Measurements from ENCODE around the gene TSPO2.

The TSPO2 gene

DNA sequence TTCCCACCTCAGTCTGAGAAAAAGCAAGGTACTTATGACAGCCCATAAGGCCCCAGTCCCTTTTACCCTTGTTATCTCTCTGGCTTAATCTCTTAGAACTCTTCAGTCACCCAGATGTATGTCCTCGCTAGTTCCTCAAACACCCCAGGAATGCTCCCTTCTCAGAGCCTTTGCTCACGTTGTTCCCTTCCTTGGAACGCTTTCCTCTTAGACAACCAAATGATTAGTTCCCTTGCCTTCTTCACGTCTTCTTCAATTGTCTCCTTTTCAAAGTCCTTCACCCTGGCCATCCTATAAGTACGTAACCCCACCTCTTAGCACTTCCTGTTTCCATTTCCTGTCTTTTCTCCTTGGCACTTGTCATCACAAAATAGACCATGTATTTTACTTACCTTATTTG, 9.6 kb downstream of the TSPO2 start:
- no peak for DNase-seq

DNA sequence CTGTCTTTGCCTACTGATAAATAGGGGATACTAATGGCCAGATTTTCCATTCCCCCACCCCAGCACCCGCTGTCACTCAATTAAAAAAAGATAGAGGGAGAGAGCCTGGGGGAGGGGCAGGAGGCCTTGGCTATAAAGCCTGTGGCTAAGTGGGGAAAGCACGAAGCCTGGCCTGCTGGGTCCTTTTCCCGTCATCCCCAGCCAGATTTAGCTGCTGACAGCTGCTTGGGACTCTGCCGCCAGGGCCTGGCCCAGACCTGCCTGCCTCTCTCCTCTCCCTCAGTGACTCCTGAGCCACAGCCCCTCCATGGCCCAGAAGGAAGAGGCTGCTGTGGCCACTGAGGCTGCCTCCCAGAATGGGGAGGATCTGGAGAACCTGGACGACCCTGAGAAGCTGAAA, 10.8 kb downstream of the TSPO2 start, which contains the start of gene APOBEC2:
Gene APOBEC2, plus strand, starts transcription at position 162 of the 400 bp plus-strand sequence. Its CDS starts 146 bp downstream, at position 308.
- DNase-seq: no peak

DNA sequence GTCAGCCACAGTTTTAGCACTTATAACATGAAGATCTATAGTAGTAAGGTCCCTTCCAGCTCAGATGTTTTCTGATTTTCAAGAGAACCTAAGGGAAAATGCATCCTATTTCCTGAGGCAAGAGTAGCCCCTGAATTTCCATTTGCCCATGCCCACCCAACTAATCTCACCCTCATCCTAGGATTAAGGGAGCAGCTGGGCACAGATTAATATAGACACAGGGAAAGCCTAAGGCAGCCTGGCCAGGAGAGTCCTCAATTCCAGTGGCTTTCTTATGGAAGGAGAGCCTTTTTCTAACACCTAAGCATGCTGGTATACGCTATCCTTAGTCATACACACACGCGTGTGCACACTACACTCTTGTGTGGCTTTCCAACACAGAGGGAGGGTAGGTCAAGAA, 12.2 kb downstream of the TSPO2 start:
- no peak for DNase-seq

DNA sequence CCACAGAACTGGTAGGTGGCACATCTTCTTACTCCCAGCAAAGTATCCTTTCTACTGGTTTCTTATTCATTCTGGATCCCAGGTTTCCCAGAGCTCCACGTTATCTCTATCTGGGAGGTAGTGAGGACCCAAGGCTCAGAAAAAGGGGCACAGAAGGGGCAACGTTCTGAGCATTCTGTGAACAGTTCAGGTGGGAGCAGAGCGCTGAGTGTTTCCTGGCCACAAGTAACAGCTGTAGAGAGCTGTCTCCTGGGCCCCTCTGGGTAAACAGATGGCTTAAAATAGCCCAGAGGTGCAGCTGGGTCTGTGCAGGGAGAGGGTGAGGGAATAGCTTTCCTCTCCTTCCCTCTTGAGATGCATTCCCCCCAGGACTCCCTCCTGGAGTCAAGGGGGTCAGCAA, 12.9 kb downstream of the TSPO2 start:
- DNase-seq: no peak

DNA sequence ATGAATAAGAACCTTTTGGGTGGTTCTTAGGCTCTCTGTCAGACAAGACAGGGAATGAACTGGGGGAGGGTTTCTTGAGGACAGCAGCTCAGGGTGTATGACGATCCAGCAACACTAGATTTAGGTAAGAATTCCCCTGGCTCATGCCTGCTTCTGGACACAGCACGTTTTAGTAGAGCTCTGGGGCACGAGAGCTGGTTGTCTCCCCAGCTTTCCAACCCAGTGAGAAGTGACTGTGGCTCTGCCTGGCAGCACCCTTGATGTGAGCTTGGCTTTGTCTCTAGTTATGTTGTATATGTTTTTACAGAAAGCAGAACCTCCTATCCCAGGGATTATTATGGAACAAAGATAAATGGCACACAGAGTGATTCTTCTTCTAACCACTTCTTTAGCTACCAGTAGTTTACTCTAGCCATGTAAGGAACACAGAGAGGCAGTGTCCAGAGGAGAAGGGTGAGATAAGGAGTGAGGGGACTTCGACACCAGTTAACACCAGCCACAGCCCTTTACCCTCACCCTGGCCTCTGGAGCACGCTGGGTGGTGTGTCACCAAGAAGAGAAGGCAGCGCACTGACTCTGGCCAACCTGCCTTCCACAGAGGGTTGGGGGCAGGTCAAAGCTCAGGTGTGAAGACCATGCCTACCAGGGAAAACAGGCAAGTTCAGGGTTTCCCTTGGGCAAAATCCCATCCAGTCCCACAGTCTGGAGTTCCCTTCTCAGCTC, 14.7 kb downstream of the TSPO2 start:
- no peak for DNase-seq

DNA sequence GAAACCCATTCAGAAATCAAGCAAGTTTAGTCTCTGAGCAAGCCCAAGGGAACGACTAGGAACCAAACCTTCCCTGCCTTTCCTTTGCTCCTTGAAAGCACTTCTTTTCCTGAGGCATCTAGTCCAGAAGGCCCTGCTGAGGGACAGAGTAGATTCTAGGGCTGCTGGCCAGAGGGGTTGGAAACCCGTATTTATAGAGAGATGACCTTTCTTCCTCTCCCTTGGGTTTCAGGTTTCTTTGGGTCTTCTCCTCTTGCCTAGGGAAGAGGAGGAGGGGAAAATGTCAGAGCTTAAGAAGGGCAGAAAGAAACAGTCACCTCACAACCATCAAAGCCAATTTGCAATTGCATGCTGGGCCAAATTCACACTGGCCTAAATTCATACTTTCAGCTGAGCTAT, 16.5 kb downstream of the TSPO2 start:
- DNase-seq: no peak

DNA sequence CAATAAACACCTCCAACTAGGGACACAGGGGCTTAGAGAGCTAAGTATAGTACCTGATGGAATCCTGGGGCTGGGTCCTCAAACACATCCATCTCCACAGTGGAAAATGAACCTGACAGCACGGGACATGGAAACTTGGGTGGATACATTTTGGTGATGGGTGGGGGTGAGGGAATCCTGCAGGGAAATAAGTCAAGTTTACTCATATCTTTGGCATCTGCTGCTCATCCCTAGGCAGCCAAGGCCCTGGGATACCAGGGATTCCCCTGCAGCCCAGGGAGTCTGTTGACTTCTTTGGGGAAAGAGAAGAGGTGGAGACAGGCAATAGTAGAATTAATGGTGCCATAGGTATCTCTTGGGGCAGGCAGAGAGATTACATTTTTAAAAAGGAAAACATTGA, 17.3 kb downstream of the TSPO2 start:
- no peak for DNase-seq

DNA sequence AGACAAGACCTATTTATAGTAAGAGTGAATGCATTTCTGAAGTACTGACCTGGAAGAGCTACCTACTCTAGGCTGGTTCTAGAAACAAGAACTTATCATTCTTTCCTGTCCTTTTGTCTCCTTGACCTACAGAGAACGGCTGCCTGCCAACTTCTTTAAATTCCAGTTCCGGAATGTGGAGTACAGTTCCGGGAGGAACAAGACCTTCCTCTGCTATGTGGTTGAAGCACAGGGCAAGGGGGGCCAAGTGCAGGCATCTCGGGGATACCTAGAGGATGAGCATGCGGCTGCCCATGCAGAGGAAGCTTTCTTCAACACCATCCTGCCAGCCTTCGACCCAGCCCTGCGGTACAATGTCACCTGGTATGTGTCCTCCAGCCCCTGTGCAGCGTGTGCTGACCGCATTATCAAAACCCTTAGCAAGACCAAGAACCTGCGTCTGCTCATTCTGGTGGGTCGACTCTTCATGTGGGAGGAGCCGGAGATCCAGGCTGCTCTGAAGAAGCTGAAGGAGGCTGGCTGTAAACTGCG, 19.0 kb downstream of the TSPO2 start:
- no peak for DNase-seq

DNA sequence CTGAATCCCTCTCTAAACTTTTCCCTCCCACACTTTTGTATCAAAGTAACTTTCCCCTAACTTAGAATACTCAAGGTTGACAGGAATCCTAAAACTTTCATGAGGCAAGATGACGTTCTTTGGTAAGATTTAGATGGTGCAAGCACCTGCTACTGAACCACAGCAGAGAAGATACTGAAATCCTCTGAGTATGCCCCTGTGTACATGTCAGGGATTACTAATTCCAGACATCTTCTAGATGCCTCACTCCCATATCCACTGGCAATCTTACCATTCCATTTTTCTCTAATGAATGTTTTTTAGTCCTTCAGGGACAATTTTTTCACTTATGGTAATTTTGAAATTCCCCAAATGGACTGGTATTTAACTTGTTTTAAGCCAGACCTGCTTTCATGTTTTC, 19.8 kb downstream of the TSPO2 start:
- DNase-seq: no peak

DNA sequence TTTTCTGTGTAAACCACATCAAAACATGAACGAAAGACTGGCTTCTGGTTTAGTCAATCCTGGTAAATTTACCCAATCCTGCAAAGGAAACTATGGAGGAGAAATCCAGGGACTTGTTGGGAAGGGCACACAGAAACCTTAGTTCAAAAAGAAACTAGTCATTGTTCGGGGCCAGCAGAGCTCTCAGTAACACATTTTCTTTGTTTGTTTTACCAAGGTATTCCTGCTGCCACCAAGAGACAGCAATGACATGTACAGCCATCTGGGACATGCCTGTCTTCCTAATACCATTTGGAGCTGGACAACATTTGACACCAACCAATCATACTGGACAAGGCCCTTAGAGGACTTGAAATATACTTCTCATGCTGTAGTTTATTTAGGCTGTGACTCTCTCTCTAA, 21.6 kb downstream of the TSPO2 start:
- DNase-seq: no peak

DNA sequence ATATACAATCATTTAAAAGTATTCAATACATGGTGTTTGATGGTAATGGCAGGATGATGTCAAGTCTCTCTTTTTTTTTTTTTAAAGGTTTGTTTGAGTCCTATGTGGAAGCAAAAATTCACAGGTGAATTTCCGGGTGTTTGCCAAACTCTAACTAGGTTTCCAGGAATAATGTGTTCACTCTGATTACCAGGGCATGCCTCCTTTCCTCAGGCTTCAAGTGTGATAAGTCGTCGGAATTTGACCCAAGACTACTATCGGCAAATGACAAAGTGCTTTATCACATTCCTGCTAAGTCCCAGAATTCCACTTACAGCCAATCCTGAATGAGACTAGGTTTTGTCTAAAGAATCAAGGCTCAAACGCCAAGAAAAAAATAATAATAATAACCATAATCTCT, 22.6 kb downstream of the TSPO2 start:
- no peak for DNase-seq

DNA sequence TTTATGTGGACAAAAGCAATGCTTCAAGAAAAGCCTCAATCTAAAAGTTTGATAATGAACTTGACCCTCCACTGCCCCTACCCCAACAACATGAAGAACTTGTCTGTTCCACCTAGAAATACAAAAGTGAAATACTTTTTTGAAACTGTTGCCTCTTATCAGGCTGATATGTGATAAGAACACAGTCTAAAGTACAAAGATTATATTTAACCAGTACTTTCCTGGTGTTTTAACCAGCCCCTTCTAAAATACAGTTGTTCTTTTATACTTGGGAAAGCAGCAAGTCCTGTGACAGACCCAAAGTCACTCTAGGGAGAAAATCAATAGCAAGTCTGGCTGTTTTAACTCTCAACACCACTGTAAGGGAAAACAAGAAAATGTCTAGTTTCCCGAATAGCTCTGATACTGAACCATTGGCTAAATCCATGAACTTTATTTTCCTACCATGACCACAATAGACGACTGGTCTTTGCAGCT, 23.3 kb downstream of the TSPO2 start:
- no peak for DNase-seq

DNA sequence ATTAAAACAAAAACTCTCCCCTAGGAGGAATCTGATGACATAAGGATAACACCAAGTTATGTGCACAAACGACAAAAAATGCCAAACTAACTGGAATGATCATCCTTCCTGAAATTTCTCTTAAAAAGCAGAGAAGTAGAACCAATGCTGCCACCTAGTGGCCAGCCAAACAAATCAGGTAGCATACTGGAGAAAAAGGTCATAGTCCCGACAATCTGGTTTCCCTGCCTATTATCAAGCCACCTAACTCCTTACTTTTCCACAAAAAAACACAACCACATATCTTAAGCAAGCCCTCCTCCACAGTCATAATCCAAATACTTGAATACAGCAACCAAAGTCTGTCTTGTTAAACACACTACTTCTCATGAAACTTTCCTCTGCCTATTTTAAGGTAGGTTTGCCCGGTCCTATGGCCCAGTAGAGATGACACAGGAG, 24.6 kb downstream of the TSPO2 start:
- DNase-seq: peak; percentile 62

DNA sequence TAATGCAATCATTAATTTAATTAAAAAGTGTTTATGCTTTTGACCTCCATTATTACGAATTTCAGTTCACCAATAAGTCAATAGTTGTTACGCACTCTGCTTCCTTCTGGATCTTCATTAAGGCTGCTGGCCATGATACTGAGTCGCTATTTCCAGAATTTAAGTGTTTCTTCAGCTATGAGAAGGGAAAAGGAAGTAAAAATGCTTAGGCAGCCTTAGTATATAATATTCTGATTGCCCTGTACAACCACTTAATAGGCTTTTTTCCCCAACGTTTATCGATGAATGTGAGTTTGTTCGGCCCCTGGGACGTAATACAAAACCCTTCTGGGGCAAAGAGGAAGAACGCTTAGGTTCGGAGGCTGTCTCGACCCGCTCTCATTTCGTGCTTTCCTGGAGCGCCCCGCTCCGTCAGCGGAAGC, 29.2 kb downstream of the TSPO2 start:
- DNase-seq: peak; percentile 67

DNA sequence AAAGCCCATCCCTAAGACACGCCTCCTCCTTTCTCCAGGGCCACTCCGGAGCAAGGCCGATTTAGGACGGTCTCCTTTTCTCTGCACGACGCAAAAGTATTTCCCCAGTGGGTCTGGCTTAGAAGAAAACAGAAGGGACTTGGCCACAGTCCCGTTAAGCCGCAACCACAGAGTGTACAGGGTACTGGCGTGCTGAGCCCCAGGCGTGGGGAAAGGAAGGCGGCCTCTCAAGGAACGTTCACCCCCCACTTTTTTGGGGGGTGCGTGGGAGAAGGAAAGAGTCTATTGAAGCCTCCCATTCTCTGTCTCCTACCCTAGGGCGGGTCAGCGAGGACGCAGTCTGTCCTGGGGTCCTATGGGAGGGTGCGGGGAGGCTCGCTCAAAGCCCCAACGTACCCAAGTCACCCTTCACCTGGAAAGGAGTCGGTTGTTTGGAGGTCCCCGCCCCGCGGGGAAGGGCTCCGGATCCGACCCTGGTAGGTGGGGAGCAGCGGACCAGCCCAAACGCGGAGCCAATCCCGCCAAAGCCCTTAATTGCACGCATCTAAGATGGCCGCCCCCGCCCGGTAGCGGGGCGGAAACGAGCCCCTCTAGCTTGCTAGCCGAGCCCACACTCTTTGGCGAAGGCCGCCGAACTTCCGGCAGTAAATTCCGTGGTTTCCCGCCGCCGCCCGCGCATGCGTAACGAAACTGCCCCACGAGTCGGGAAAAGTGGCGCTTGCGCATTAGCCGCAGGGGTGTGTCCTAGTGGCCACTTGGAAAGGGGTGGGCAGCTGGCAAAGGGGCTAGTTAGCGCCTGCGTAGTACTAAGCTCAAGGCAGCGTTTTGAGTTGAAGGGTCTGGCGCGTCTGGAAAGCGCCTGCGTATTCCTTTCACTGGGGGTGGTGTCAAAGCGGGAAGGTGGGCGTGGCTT, 29.9 kb downstream of the TSPO2 start, which contains the start of gene OARD1:
Gene OARD1, minus strand, starts transcription at position 434 of the 913 bp plus-strand sequence. CDS start 722 bp downstream, outside the sequence.
- peak; percentile 100 for DNase-seq

DNA sequence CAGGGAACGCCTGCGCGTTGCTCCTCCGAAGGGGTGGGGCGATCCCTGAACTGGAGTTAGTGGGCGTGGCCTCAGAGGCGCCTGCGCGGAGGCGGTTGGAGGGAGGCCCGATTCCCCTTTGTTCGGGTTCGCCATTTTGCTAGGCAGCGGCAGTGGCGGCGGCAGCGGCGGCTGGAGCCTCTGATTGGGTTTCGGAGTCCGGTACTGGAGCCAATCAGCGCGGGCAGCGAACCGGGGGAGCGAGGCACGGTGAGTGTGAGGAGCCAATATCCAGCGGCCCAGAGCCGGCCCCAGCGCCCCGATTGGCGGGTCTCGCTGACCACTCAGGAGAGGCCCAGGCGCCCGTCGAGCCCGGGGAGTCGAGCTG, 30.6 kb downstream of the TSPO2 start, which contains the start of gene NFYA:
Gene NFYA, plus strand, starts transcription at position 139 of the 367 bp plus-strand sequence. CDS start 6,116 bp downstream, outside the sequence.
- peak; percentile 100 for DNase-seq

DNA sequence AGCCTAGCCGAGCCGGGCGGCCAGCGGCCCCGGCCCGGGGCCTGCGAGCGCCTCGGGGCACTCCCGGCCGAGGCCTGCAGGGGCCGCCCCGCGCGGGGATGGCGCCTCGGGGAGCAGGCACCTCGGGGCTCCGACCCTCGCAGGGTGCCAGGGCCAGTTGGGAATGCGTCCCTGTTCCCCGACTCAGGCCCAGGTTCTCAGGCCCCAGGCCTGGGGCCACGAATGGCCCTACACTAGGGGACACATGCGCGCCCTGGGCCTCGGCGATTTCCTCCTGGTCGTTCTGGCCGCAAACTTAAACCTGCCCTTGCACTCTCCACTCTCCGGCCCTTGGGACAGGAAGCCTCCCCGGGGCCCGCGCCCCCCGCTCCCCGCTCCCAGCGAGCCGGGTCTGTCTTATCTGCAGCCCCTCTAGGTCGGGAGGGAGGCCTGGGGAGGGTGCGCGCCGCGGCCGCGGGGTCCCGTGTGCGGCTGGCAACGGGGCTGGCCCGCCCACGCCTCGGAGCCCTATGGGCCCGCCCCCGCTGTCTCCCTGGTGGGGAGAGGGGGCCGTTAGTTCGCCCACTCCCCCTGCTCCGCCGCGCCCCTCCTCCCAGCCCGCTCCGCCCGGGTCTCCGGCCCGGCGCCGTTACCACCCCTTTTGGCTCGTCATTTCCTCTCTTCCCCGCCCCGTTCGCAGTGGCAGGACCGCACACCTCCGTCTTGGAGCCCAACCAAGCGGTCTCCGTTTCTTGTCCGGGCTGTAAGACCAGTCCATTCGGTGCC, 31.1 kb downstream of the TSPO2 start:
- peak; percentile 77 for DNase-seq

DNA sequence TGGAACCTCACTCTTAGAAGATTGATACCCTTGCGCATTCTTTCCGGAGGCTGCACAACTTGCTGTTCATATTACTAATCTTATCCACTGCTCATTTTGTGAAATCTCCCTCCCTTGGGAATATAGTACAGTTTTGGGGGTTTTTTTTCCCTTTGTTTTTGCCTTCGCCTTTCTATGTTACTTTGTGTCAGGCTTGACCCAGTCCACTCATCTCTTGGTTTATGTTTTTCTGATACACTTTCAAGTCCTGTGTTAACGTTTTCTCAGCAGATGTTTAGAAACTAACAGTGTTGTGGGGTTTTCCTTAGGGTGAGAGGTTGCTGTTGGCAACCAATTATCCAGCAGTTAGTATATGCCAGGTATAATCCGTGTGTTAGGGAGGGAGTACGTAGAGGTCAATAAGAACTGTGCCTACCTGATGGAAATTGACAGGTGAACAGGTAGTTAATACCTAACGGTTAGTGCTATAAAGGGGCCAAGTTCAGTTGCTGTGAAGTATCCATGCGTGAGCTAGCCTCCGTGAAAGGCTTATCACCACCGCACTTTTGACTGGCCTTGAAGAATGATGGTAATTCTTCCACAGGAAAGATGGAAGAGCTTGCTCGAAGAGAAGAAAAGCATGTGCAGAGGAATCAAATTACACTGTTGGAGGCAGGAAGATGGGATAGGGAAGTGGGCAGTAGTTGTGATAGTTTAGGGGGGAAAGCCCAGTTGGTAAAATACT, 31.9 kb downstream of the TSPO2 start:
- no peak for DNase-seq

DNA sequence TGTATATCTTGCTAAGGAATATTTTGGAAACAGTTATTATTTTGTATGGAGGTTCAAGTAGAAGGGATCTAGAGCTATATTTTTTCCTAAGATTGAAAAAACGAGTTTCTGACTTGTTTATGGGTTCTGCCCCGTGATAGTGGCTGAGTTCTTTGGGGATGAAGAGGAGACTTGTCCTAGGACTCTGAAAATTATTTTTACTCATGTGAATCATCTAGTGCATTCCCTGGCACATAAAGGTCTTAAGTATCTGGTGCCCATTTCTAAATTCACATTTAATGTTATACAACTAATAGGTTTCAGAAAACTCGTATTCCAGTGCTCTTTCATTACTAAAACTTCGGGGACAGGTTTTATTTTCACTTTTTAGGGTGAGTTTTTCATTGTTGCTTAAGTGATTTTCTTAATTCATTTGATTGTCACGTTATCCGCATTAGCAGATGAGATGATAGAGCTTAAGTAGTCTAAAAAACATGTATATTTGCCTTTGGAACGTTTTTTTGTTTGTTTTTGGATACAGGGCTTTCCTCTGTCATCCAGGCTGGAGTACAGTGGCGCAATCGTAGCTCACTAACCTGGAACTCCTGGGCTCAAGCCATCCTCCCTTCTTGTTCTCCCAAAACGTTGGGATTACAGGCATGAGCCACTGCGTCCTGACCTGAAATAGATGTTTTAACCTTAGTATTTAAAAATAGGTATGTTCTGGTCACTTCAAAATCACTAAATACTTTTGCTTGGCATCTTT, 32.6 kb downstream of the TSPO2 start:
- DNase-seq: no peak

DNA sequence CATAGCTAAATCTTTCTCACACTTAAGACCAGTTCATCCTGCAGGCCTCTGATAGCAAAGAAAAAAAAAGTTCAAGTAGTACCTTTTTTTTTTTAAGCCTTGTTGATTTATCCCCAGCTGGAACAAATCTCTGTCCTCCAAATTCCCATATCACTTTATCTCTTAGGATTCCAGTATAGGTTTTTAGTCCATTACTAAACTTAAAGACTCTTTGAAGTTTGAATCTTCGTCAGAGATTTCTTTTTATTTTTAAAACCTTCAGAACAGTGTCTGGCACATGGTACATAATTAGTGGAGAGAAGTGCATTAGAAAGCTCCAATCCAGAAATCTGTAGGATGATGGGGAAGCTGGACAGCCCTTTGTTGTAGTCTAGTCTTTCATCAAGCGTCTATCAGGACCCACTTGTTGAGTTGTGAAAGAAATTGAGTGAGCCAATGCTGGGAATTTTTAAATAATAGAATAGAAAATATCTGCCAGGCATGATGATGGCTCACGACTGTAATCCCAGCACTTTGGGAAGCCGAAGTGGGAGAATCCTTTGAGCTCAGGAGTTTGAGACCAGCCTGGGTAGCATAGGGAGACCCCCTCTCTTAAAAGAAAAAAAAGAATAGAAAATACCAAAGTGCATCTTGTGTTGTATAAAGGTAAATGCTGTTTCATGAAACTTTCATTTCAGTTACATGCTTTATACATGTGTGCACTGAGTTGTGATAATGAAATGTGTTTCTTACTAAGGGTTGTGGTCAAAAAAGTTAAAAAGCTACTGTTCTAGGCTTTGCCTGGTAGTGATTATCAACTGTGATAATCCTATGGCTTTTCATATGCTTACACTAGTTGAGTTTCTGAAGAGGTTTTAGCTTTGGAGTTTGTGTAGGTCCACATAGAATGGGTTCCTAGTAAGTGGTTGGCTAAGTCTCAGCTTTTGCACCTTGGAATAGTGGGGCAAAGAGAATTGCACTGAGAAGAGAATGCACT, 33.7 kb downstream of the TSPO2 start:
- DNase-seq: no peak
